ENCODE data around the gene PIP5K1B. TPM values are rescaled to one million over a fixed set of nuclear protein-coding genes. Genes with fewer than 3 reads are reported as not detected.

Gene PIP5K1B
- total RNA-seq, 1 experiment from 2014 or later, result not detected

DNA sequence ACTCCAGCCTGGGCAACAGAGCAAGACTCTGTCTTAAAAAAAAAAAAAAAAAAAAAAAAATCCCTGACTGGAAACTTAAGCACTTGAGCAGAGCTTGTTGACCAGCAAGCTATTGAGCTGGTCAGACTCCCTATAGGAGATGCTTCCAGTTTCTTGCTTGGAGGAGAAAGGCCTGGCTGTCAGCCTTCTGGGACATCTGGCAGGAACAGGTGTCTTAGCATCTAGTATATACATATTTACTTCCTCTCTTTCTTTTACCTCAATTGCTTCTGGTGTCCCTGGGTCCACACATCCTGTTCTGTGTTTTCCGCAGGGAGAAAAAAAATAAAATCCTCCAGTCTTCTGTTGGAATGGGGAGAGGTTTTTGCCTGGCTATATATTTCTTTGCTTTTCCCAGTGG lies 248.7 kb downstream of the PIP5K1B start:
- no peak for DNase-seq (ENCODE audit: low spot score)

DNA sequence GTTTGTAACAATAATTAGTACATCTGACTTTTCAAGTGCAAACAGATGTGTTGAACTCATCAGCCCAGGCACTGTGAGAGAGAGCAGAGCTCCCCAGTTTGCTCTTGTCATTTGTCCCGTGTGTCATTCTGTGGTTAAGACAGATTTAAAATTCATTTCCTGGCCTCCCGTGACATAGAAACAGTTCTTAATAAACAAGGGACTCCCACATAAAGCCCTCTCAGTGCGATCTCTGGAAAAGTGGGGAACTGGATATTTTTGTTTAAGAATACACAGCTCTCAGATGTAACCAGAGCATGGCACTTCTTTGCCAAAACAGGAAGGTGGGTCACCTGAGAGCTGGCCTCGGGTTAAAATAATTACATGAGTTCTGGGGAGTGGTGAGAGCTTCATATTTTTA lies 250.3 kb downstream of the PIP5K1B start:
- DNase-seq (ENCODE audit: low spot score), result no peak

DNA sequence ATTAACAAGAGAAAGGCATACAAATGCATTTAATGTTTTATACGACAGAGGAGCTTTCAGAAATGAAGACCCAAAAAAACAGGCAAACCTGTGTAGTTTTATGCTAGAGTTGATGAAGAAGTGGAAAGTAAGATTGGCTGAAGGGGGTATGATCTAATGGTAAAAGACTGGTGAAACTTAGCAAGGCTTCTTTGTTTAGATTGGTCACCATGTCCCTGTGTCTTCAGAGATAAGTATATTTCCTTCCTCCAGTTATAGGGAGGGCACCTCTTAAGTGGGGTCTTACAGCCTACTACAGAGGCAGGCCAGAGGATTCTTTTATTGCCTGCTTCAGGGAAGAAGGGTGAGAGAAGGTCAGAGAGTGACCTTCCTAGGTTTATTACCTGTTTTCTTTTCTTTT lies 252.4 kb downstream of the PIP5K1B start:
- DNase-seq (ENCODE audit: low spot score), result no peak

DNA sequence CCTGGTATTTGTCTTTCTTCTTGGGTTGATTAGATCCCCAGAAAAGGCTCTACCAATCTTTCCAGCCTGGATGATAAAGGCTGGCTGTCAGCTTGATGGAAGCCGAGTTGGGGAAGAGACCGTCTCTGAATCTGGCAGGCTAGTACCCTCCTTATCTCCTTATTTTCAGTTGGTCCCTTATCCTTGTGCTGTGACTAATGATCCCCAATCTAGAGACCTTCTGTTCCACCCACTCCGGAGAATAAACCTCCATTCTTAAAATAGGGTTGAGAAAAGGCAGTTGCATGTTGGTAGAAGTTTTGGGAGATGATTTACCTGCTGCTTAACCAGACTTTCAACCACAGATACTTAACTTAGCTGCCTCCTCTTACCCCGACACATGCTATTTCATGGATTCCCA lies 256.5 kb downstream of the PIP5K1B start:
- no peak for DNase-seq (ENCODE audit: low spot score)

DNA sequence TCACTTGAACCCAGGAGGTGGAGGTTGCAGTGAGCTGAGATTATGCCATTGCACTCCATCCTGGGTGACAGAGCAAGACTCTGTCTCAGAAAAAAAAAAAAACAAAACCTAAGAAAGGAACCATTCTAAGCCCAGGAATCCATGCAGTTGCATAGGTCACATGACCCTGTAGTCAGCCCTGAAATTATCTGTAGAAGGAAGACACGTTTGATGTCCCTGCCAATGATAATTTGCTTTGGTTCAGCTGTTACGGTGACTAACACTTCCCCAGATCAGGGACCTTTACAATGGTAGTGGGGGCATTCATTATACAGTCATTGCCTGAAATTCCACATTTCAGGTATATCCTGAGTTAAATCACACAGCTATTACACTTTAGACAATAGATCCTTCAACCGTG lies 258.4 kb downstream of the PIP5K1B start:
- no peak for DNase-seq (ENCODE audit: low spot score)

DNA sequence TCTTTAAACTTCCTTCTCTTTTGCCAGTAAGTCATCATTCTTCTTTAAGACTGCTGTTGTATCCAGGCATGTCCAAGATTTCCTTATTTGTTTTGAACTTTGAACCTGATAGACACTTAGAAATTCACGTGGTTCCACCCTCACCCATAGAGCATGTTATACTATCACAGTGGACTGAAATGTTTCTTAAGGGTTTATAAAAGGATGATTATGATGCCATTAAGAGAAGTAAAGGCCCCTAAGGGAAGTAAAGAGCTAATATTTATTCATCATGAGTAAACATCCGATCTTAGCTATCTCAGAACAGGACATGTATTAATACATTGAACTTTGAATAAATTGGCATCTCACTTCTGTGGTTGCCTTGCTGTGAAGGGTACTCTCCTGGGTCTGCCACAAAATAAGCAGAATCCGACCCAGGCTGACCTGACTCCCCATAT lies 259.1 kb downstream of the PIP5K1B start:
- no peak for DNase-seq (ENCODE audit: low spot score)

DNA sequence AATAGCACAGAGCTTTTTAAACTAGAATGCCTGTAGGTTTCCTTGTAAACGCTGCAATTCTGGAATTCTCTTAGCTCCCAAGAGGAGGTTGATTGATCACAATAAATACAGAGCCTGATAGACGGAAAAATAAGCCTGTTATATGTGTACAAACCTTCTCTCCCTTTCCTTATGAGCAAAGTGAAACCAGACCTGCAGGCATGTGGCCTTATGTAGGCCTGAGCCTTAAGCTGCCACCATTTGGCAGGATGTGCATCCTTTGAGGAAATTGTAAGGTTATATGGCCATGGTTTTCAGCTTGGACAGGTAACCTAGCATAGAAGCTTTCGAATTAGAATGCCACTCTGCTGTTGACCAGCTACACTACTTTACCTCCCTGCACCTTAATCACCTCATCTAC lies 259.7 kb downstream of the PIP5K1B start:
- no peak for DNase-seq (ENCODE audit: low spot score)

DNA sequence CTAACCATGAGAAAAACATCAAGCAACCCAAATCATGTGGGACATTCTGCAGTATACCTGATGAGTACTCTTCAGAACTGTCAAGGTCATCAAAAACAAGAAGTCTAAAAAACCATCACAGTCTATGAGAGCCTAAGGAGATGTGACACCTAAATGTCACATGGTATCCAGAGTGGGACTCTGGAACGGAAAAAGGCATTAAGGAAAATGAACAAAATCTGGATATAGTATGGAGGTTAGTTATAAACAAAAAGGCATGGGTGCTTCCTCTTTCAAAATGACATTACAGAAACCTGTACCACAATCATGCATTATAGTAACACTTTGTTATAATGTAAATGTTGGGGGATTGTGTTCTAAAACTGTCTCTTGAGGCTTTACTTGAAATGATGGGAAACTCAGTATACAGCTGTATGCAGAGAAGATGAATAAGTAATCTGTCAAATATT lies 261.5 kb downstream of the PIP5K1B start:
- no peak for DNase-seq (ENCODE audit: low spot score)

DNA sequence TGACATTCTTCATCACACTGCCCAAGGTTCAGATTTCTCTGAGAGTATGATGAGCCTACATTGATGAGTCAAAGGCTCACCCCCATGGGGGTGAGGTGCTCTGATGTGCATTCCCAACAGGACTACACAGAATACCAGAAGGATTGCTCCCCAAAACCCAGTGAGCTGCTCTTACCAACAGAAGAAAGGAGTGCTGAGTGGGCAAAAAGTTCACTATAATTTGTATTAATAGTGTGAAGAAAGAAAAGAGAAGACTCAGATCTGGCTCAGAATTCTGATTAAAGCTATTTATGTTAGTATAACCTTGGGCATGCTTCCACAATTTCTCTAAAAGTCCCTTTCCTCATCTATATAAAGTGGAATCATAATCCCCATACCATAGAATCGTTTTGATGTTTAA lies 262.8 kb downstream of the PIP5K1B start:
- DNase-seq (ENCODE audit: low spot score), result no peak

DNA sequence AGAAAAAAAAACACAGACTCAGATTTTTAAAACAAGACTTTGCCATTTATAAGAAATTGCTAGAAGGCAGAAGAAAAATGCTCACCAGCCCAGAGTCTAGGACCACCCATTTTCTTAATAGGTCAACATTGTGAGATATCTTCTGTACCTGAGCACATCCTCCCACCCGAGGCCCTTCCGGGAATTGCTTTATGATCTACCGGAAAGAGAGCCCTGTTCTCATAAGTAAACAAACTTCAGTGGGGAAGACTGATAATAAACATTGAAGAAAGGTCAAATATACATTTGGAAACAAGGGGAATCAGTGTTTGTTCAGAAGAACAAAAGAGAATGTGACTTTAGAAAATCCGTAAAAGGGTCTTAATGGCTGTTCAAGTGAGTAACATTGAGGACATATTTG lies 264.5 kb downstream of the PIP5K1B start:
- no peak for DNase-seq (ENCODE audit: low spot score)

DNA sequence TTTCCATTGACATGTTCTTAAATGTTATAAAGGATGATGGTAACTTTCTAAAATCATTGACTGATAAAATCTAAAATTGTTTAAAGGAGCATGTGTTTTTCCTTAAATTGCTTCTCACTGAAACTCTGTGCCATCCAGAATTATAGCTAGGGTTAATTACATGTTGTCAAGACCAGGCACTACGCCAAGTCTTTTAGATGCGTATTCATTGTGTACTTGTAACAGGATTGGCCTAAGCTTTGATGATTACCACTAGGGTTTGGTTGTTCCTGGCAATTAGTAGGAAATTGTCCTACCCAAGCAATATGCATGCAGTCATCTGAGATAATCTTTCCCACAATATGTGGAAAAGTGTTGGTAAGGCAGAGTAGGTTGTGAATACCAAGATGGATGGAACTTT lies 265.1 kb downstream of the PIP5K1B start:
- DNase-seq (ENCODE audit: low spot score), result no peak

DNA sequence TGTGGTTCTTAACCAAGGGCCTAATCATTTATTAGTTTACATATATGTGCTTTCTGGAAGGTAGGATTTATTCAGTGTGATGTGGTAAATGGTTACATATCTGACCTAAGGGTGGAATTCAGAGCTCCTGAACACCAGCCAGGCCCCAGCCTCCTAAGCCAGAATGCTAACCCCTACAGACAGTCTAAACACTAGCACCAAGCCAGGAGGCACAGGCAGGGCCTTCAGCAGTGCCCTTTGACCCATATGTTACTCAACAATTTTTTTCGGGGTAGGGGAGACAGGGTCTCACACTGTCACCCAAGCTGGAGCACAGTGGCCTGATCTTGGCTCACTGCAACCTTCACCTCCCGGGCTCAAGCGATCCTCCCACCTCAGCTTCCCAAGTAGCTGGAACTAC lies 268.6 kb downstream of the PIP5K1B start:
- DNase-seq (ENCODE audit: low spot score), result no peak

DNA sequence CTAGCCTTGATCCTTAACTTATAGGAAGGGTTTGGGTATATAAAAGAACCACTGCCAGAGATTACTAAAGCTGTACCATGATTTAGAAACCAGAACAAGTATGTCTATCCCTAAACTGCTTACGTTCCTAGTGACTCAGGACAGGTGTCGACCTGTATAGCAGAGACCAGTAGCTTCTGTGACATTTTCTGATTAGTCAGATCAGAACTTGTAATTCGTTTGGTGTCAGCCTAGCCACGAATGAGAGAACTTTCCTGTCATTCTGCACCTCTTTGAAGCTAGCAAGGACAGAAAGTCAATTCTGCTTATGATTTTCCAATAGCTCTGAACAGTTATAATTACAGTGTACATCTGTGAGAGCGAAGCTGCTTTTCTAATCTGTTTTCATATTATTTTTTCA lies 269.4 kb downstream of the PIP5K1B start:
- DNase-seq (ENCODE audit: low spot score), result no peak

DNA sequence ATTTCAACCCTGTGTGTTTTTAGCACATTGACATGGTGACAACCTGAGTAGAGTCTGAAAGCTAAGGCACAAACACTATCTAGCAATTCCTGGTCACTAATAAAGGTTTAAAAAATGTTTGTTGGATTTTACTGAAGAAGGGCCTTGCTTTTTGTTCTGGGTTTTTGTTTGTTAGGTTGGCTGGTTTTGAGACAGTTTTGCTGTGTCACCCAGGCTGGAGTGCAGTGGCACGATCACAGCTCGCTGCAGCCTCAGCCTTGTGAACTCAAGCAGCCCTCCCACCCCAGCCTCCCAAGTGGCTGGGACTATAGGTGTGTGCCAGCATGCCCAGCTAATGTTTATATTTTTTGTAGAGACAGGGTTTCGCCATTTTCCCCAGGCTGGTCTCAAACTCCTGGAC lies 269.9 kb downstream of the PIP5K1B start:
- no peak for DNase-seq (ENCODE audit: low spot score)

DNA sequence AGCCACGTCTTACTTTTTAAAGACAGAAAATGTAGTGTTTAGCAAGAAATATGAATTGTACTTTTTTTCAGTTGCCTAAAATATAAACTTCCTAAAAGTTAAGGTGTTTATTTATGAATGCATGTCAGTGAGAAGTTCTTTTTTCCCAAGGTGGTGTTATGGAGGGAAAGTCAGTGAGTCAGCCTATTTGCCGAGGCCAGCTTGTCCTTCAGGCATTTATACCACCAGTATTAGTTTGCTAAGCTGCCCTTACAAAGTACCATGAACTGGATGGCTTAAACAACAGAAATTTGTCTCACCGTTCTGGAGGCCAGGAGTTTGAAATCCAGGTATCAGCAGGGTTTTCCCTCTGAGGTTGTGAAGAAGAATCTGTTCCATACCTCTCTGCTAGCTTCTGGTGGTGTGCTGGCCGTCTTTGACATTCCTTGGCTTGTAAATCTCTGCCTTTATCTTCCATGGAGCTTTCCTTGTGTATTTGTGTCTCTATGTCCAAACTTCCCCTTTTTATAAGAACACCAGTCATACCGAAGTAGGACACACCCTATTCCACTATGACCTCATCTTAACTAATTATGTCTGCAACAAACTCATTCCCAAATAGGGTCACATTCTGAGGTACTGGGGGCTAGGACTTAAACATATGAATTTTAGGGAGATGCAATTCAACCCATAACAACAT lies 270.5 kb downstream of the PIP5K1B start:
- DNase-seq (ENCODE audit: low spot score), result no peak

DNA sequence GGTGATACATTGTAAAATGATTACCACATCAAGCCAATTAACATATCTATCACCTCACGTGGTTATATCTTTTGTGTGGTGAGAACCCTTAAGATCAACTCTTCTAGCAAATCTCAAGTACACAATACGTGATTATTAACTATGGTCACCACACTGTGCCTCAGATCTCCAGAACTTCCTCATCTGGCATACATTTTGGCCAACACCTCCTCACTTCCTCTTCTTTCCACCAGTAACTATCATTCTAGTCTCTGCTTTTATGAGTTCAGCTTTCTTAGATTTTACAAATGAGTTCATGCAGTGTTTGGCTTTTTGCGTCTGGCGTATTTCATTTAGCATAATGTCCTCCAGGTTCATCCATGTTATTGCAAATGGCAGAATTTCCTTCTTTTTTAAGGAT lies 273.0 kb downstream of the PIP5K1B start:
- DNase-seq (ENCODE audit: low spot score), result no peak

DNA sequence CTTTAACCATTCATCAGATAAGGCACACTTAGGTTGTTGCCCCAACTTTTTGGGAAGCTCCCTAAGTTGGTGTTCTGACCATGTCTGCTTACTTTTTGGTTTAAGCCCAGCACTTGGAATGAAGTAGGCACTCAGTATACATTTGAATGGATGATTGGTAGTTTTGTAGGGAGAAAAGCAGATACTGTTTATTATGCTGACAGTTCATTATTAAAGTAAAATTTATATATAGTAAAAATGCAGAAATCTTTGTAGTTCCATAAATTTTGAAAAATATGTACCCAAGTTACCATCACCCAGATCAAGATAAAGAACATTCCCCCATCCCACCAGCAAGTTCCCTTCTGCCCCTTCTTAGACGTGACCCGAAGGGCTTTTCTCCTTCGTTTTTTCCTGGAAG lies 273.5 kb downstream of the PIP5K1B start:
- no peak for DNase-seq (ENCODE audit: low spot score)

DNA sequence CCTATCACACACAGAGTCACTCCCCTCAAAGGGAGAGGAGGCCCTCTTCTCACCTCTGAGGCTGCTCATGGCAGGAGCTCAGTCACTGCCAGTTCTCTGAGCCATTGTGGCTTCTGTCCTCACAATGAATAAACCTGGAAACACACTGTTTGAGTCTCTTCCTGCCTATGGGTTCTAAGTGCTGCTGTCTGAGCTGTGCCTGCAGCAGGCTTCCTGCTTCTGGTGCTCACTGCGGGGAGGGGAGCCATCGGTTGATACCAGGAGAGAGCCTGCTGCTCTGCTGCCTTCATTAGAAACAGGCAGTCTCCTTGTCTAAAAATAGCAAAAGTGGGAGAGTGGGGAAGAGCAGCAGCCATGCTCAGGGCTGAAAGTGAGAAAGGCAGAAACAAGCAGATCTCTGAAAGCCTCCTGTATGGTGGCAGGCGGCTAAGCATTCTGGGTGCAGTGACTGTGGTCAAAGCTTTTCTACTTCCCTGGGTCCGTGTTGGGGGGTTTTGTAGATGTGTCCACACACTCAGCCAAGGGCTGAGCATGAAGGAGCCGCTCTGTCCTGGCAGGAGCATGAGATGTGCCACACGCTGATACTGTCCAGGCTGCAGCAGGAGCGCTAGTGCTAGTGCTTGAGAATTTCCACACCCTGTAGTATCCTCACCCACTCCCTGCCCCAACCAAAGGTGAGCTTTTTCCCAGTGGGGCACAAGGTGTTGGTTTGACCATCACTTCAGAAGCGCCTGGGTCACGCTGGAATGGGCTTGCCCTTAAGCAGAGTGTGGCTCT lies 274.7 kb downstream of the PIP5K1B start:
- no peak for DNase-seq (ENCODE audit: low spot score)

DNA sequence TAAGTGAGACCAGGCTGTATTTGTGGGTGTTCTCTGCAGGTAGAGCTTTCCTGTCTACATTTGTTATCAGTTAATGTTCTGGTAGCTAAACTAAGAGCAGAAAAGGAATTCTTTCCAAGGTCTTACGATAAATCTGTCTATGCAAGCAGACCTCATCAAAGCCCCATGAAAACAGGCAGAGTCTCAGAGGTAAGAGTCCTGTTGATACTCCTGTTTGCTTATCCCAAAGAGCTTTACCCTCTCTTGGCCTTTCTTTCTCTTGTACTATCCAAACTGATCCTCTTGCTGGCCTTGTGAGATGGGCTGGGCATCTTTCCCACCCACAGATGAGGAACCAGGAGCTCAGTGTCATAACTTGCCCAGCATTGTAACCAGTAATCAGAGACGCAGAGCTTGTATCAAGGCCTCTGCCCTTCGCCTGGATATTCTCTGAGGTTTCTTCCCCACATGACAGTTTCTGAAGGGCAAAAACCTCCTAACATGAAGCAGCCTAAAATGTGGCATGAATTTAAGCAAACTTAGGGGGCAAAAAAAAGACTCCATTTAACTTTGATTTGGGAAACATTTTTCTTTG lies 275.4 kb downstream of the PIP5K1B start:
- no peak for DNase-seq (ENCODE audit: low spot score)

DNA sequence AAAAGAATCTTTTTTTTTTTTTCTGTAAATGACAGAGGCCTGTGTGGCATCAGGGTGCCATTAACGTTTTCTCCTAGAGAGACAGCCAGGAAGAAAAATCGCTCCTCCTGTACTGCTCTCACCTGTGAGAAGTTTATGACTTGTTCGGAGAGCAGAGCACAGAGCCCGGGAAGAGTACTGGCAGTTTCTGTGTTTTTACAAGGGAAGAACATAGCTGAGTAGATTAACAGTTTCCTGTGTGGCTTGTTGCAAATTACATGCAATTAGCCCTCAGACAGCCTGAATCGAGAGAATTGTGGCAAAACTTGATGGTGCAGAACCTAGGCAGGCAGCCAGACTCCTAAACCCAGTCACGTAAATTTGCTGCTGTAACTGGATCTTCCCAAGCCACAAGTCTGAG lies 276.7 kb downstream of the PIP5K1B start:
- no peak for DNase-seq (ENCODE audit: low spot score)

DNA sequence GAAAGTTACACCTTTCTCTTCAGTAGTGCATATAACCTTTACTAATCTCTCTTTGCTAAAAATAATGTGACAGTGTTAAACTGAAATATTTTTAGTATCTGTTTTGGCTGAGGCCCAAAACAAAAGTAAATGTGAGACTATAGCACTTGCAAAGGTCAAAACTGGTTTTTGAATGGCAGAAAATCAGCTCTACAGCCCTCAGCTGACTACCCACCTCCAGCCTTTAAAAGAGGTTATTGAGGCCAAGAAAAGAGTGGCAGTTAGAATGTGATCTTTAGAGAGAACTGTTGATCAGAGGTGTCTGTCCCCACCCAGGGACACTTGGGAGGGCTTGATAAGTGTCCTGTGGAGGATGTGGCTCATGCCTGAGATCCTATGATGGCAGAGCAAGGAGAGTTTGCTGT lies 278.0 kb downstream of the PIP5K1B start:
- DNase-seq (ENCODE audit: low spot score), result no peak

DNA sequence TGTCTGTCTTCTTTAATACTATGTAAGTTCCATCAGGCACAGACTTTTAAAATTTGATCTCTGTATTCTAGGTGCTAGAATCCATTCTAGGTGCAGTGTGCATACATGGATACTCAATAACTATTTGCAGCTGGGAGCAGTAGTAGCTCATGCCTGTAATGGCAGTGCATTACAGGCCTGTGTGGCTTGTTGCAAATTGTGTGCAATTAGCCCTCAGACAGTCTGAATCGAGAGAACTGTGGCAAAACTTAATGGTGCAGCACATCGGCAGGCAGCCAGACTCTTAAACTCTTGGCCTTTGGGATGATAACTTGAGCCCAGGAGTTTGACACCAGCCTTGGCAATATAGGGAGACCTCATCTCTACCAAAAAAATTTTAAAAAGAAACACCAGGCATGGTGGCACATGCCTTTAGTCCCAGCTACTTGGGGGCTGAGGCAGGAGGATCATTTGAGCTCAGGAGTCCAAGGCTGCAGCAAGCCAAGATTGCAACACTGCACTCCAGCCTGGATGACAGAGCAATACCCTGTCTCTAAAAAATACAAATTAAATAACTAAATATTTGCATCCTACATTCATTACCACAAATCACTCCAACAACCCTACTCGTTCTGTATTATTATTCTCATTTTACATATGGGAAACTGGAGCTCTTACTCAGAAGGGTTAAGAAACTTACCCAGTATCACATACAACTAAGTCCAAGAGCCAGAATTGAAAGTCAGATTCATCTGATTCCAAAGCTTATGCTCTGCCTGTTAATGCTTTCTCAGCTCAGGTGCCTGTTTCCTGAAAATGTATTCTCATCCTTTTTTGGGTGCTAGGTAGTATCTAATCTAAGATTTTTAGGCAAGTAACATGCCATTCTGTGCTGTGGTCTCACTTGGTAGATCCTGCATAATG lies 278.7 kb downstream of the PIP5K1B start:
- DNase-seq (ENCODE audit: low spot score), result no peak
